NCI-H2196 (cell line): ENCODE results near the gene R3HDM4.

ENCODE experiments used
- DNase-seq: peaks from one replicate; lab custom pipeline; 2025; ENCODE audit not compliant: unreplicated experiment; lab: John Stamatoyannopoulos, UW

R3HDM4 gene

DNA sequence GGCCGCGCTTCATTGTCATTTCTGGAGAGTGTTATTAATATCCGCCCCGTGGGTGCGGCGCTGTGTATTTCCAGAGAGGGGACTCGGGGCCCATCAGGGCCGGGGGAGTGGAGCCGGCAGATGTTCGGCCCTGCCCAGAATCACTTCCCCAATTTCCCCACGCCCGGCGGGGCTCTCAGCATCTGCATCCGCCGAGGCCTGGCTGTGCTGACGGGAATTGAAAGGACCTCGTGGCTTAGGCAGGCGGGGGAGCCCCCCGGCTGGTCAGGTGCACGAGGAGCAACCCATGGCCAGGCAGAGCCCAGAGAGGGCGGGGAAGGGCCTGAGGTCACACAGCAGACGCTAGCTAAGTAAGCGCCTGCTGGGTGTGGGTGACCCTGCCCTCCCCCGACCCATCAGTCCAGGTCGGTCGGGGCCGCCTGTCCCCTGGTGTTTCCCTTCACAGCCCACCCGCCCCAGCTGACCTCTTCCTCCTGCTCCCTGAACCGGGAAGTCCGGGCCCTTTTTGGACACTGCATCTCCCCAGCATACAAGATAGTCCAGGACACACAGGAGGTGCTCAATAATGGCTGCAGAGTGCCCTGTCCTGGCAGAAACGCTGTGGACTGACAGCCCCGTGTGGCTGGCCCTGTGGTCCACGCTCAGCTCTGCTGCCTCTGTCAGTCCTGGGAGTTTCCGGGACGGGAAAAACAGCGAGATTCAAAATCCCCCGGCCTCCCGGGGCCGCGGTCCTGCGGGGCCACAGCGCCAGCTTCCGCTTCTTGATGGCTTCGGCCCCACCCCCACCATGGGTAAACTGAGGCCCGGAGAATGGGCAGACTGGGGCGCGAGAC, 34.9 kb upstream of the R3HDM4 start:
- no peak for DNase-seq

DNA sequence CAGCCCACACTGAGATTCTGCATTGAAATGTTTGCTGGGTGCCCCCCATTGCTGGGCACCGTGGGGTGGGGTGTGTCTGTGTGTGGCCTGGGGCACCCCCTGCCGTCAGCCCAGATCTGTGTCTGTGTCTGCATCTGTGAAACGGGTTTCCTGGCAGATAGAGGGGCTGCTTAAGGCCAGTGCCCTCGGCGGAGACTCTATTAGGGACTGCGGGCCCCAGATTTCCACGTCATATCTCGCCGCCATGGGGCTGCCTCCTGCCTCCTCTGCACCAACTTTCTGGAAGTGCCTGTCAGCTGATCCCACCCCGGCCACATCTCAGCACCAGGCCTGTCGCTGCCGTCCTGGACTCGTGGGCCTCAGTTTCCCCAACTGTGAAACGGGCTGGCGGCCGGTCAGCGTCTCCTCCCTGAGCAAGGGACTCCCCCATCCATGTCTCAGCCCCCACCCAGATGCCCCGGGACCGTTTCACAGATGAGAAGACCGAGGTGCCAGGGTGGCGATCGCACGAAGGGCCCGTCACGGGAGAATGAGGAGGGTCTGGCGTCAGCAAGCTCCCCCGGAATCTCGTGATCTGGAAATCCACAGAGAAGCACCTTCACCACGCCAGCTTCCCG, 34.2 kb upstream of the R3HDM4 start:
- DNase-seq = no peak

- DNase-seq = no peak
Observed at GRCh38 chr19:945401-946252, 32.6 kb upstream of the R3HDM4 start.

DNA sequence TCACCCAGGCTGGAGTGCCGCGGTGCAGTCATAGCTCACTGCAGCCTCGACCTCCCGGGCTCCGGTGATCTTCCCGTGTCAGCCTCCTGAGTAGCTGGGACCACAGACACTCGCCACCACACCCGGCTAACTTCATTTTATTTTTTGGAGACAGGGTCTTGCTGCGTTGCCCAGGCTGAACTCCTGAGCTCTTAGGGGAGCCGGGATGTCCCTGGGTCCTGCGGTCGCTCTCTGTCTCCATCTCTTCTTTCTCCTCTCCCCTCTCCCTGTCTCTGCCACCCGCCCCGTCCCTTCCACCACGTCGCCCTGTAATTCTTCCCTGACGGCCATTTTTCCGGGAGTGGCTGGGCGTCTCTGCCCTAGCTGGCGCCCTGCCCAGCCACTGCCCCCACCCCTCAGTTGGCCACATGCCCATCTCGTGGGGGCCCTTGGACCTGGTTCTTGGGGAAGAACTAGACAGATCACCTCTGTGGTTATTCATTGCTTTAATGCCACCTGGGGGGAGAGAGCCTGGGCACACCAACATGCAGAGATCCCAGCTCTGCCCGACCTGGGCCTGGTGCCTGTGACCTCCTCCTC, 31.7 kb upstream of the R3HDM4 start:
- no peak for DNase-seq

GRCh38 chr19:944171-944567, 31.1 kb upstream of the R3HDM4 start:
- DNase-seq = no peak

GRCh38 chr19:943551-944170, 30.6 kb upstream of the R3HDM4 start:
- no peak for DNase-seq

GRCh38 chr19:942133-942645, 29.2 kb upstream of the R3HDM4 start:
- DNase-seq = no peak

DNA sequence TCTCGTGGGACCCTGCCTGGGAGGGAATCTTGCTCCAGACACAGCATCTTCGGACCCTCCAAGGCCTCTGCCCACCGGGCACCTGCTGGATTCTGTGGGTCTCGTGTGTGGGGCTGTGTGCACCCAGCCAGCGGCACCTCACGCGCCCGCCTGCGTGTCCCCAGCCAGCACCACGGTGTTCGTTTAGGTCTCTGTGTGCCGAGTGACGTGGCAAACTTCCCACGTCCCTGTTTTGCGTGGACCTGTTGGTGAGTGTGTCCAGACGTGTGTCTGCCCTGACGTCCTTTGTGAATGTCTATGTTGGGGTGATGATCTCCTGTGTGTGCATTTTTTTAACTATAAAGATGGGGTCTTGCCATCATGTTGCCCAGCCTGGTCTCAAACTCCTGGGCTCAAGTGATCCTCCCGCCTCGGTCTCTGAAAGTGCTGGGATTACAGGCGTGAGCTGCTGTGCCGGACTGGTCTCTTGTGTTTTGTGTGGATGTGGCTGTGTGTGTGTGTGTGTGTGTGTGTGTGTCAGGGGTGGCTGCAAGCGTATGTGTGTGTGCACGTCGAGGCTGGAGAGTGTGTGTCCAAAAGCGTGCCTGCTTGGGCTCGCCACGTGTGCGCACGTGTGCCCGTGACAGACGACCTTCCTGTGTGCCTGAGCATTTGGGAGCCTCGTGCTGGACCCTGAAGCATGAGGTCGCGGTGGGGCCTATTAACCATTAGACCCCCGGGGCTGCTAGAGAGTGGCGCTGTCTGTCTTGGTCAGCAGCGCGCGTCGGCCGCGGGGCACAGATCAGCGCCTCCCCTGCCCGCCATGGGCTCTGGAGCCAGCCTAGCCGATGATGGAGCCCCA, 28.5 kb upstream of the R3HDM4 start:
- DNase-seq = no peak

DNA sequence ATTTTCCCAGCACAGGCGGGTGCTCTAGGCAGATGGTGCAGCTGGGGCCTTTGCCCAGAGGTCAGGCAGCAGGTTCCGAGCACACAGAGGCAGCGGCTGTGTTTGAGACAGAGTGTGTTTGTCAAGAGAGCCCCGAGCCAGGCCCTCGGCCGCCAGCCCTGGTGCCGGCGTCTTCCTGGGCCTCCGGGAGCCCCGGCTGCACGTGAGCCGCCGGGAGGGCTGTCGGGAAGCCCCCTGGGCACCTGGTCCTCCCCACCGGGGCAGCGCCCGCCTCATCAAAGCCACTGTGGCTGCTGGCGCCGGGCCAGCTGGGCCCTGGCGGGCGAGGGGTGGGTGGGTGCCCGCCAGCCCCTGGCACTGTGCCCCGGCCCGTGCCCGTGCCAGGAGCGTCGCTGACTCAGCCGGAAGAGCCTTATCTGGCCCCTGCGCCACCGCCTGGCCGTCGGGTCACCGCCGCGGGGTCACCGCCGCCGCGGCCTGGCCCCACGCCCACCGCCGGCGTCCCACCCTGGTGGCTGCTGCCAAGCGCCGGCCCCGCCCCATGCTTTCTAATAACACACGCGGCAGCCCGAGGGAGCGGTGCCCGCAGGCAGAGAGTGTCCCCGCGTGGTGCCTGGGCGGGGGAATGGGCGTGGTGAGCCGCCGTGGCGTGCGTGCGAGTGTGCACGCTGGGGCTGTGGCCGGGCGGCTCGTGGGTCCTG, 27.7 kb upstream of the R3HDM4 start:
- DNase-seq = peak; percentile 88

DNA sequence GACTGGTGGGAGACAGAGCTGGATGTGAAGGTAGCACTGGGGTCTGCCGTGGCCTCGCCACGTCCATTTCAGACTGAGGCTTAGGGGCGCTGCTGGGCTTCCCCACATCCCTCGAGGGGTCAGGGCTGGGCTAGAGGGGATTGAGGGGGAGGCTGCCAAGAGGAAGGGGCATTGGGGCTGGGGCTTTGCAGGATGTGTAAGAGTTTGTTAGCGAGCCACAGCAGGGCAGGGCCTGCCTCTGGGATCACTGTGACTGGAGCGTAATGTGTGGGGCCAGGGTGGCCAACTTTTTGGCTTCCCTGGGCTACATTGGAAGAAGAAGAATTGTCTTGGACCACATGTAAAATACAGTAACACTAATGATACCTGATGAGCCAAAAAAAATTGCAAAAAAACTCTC, 26.9 kb upstream of the R3HDM4 start:
- no peak for DNase-seq

- DNase-seq = no peak
Observed at GRCh38 chr19:939439-939838, 26.4 kb upstream of the R3HDM4 start.

DNA sequence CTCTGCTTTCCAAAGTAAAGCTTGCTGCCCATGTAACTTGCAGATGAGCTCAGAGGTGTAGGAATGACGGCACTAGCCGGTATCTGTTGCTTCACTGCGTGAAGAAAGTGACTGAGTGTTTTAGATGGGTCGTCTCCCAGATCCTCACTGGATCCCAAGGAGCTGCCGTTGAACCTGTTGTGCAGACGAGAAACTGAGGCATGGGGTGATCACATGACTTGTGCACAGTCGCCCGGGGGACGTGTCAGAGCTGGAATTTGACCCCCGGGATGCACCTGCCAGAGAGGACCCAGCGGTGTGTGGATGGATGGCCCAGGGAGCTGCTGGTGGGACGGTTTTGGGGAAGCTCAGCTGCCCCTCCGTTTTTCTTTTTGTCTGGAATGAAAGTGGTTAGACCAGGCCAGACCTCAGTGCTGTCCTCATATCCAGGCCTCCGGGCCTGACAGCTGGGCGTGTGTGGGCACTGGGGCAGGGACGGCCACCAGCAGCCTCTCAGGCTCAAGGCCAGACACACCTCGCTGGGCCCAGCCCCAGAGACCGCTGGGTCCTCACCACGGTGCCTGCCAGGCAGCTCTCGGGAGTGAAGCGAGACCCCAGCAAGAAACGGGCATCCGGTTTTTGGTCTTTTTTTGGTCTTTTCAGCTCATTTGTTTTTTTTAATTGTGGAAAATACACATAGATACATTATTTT, 25.4 kb upstream of the R3HDM4 start:
- DNase-seq = no peak

DNA sequence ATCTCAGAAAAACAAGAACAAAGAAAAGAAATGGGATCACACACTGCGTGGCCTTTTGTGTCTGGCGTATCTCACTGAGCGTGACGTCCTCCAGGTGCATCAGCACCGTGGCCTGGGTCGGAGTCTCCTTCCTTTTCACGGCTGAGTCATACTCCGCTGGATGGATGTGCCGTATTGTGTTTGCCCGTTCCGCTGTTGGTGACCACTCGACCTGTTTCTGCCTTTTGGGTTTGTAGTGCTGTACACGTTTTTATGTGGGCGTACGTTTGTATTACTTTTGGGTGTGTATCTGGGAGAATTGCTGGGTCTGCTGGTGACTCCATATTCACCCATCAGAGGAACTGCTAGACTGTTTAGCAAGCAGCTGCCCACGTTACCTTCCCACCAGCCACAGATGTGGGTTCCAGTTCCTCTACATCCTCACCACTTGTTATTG, 24.3 kb upstream of the R3HDM4 start:
- DNase-seq = no peak

- no peak for DNase-seq
Observed at GRCh38 chr19:936175-936546, 23.1 kb upstream of the R3HDM4 start.

GRCh38 chr19:934865-935479, 22.0 kb upstream of the R3HDM4 start:
- peak; percentile 94 for DNase-seq

DNA sequence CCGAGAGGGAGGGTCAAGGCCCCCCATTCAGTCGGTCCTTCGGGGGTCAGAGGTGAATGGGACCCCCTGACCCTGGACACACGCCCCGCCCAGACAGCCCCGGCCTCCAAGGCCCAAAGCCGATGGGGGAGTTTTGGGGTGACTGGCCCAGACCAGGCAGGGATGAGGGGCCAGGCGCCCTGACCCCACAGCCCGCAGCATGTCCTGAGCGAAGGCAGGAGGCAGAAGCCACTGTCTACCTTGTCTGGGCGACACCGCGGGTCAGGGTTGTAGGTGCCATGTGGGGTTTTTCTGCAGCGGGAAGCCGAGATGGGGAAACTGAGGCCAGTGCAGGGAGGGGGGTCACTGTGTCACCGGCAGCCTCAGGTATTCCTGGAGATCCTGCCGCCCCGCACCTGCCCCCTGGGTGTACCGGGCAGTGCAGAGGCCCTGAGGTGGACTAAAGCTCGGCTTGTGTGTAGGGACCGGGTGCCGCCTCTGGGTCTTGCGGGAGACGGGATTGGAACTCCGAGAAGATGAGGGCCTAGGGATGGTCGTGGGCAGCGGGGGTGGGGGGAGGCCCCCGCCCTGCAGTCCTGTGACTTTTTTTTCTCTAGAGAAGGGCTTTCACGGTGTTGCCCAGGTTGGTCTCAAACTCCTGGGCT, 21.3 kb upstream of the R3HDM4 start:
- no peak for DNase-seq

- DNase-seq = no peak
Observed at GRCh38 chr19:933553-933882, 20.5 kb upstream of the R3HDM4 start.
